Naive thymus-derived CD8-positive, alpha-beta T cell (primary cell): ENCODE results near the gene ZNF532. TPM values are rescaled to one million over a fixed set of nuclear protein-coding genes. Genes with fewer than 3 reads are reported as not detected.

ENCODE experiments used
- ATAC-seq, 2 donors: fragments of 150-1000 bp; cut with Tn5 transposase in 1 of 2; sonication (Bioruptor Pico), chemical (Tn5 transposase) in 1 of 2; 1 replicate in 1 of 2; 2 replicates in 1 of 2; pipeline ENCODE4 v1.10.0; 2021; ENCODE audit warnings: mild to moderate bottlenecking in 2 of 2, moderate library complexity in 2 of 2
- POLR2A ChIA-PET: fragments of 350-600 bp; sonication (Branson Sonifier 250); formaldehyde crosslinking; loops from one replicate; lab custom pipeline; 2021; ENCODE audit warnings: antibody characterized with exemption; lab: Charles Lee
- DNase-seq, 10 donors: peaks; one replicate each; pipeline versions ENCODE4 v3.0.0 to v3.0.0-alpha.2; 2020 to 2022
- H3K27ac Mint-ChIP-seq, 10 donors: one replicate each; pipeline ENCODE4 v1.8.0; 2020 to 2022; ENCODE audit warnings: mild to moderate bottlenecking in 10 of 10, mixed read lengths in 10 of 10, moderate library complexity in 4 of 10, inconsistent platforms in 1 of 10
- H3K27me3 Mint-ChIP-seq, 5 donors: one replicate each; pipeline ENCODE4 v1.8.0; 2021 to 2022; ENCODE audit warnings: mixed read lengths in 5 of 5
- H3K36me3 Mint-ChIP-seq, 3 donors: one replicate each; pipeline ENCODE4 v1.8.0; 2020 to 2022; ENCODE audit warnings: mixed read lengths in 3 of 3, mild to moderate bottlenecking in 2 of 3, inconsistent platforms in 1 of 3
- H3K4me1 Mint-ChIP-seq, 4 donors: one replicate each; pipeline ENCODE4 v1.8.0; 2021 to 2022; ENCODE audit warnings: mixed read lengths in 4 of 4
- H3K4me3 Mint-ChIP-seq, 10 donors: one replicate each; pipeline ENCODE4 v1.8.0; 2020 to 2022; ENCODE audit warnings: mild to moderate bottlenecking in 10 of 10, mixed read lengths in 10 of 10, moderate library complexity in 6 of 10, inconsistent platforms in 1 of 10
- H3K9me3 Mint-ChIP-seq, 9 donors: one replicate each; pipeline ENCODE4 v1.8.0; 2020 to 2022; ENCODE audit warnings: mixed read lengths in 9 of 9, mild to moderate bottlenecking in 3 of 9, inconsistent platforms in 1 of 9, moderate library complexity in 1 of 9
- polyA plus RNA-seq, 3 donors: library from polyadenylated mRNA; unstranded; fragments of 300-500 nt; fragmentation: Illumina TruSeq; gene quantifications; one replicate each; pipeline ENCODE4 v1.2.3, GENCODE V29; 2021
- total RNA-seq, 8 experiments: library from RNA in 2 of 8; stranded (reverse) in 2 of 8; gene quantifications; one replicate each; pipeline ENCODE4 v1.2.3 and lab custom pipeline; 2021 to 2026

The ZNF532 gene
- total and polyA plus RNA-seq, 5 experiments from 2014 or later: 0.07 to 7.8 (median 3.8) TPM; not detected in 1

GRCh38 chr18:58960946-58961722, 96.5 kb downstream of the ZNF532 start:
- Mint-ChIP-seq H3K36me3 (no peaks in the 10 kb centered on the region), H3K27me3 (peaks cover 5 to 30% (median 17%) of the 10 kb centered on the region in 5 donors), H3K4me1 (peaks cover 0 to 15% (median 0%) of the 10 kb centered on the region in 4 donors), H3K27ac (no peak overlapping the region), H3K9me3 (no peaks in the 10 kb centered on the region), H3K4me3 (no peak overlapping the region)
- POLR2A ChIA-PET: no interaction called here
- ATAC-seq (no peak), DNase-seq (no peak)

DNA sequence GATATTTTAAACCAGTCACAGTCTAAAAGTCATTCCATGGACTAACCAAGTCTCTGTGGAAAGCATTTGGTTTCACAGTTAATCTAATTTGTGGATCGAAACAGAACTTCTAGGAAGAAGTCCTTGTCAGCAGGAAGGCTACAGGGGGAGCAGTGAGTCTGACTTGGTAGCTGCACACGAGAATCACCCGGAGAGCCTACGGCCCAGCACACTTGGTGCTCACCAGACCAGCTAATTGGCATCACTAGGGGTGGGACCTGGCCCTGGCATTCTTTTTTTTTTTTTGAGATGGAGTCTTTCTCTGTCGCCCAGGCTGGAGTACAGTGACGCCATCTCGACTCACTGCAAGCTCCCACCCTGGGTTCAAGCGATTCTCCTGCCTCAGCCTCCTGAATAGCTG, 97.7 kb downstream of the ZNF532 start:
- no peak overlapping the region for H3K4me3 Mint-ChIP-seq
- H3K9me3 Mint-ChIP-seq: no peaks in the 10 kb centered on the region
- ATAC-seq: no peak
- peaks cover 0 to 19% (median 0%) of the 10 kb centered on the region in 4 donors for H3K4me1 Mint-ChIP-seq
- POLR2A ChIA-PET: no interaction called here
- H3K36me3 Mint-ChIP-seq: no peaks in the 10 kb centered on the region
- H3K27me3 Mint-ChIP-seq: peaks cover 5 to 20% (median 11%) of the 10 kb centered on the region in 5 donors
- no peak overlapping the region for H3K27ac Mint-ChIP-seq
- no peak for DNase-seq

DNA sequence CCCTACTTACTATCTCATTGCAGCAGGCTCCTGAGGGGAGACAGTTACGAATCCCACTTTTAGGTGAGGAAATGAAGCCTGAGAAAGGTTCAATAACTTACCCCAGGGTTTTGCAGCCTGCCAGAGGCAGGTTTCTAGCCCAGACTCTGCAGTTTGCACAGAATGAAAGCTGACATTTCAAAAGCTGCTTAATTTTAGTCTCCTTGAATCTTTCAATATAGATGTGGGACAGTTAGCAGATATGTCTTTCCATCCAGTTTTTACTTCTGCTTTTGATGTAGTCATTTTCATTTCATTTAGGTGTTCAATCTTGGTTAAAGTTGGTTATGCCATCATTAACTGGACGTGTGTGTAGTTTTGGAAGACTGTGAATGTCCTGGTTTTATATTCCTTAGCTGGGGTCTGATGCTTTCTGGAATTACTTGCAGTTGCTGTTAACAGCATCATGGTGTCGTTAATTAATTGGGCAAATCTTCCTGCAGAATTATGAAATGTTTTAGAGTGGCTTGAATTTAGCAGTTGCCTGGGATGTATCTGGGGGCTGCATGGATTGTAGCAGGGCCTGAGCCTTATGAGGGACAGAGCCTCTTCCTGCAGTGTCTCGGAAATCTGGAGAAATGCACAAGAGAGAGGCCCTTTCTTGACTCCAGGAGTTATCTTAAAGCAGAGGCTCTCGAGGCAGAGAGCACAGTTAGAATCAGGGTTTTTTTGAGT, 100.8 kb downstream of the ZNF532 start:
- Mint-ChIP-seq H3K27me3 (peaks cover 5 to 27% (median 19%) of the 10 kb centered on the region in 5 donors), H3K4me1 (peaks cover 0 to 24% (median 0%) of the 10 kb centered on the region in 4 donors), H3K36me3 (no peaks in the 10 kb centered on the region), H3K27ac (peak overlapping the region in 2 of 10 donors; percentile 81 to 82), H3K9me3 (no peaks in the 10 kb centered on the region), H3K4me3 (peak overlapping the region in 1 of 10 donors; percentile 30)
- ATAC-seq (no peak), DNase-seq (no peak)
- POLR2A ChIA-PET: no interaction called here

- POLR2A ChIA-PET: no interaction called here
- peak overlapping the region in 2 of 10 donors; percentile 81 to 82 for H3K27ac Mint-ChIP-seq
- no peak for ATAC-seq
Measured at GRCh38 chr18:58966005-58966677, 101.5 kb downstream of the ZNF532 start.

DNA sequence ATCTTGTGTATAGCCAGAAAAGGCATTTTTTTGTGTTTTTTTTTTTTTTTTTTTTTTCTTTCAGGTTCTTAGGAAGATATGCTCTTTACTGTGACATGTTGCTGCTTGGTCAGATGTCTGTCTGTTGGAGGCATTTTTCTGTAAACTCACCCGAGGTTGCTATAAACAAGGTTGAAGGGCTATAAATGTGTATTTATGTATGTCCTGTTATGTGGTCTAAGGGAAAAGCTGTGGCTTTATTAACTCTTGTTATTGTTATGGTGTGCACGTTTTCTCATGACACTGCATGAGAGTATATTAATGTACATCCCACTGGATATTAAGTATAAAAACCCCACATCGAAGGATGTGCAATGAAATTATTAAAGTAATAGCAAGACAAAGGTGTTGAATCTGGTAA, 102.0 kb downstream of the ZNF532 start:
- Mint-ChIP-seq H3K4me1 (peaks cover 0 to 24% (median 0%) of the 10 kb centered on the region in 4 donors), H3K27ac (peak overlapping the region in 1 of 10 donors; percentile 81), H3K27me3 (peaks cover 2 to 22% (median 17%) of the 10 kb centered on the region in 5 donors), H3K36me3 (no peaks in the 10 kb centered on the region), H3K9me3 (no peaks in the 10 kb centered on the region), H3K4me3 (peak overlapping the region in 1 of 10 donors; percentile 8)
- POLR2A ChIA-PET: no interaction called here
- DNase-seq: no peak
- ATAC-seq: no peak

More at GRCh38 chr18:58966005-58966677, 101.5 kb downstream of the ZNF532 start:
- H3K27me3 Mint-ChIP-seq: peaks cover 5 to 22% (median 19%) of the 10 kb centered on the region in 5 donors
- no peaks in the 10 kb centered on the region for H3K36me3 Mint-ChIP-seq
- no peak for DNase-seq
- peaks cover 0 to 24% (median 0%) of the 10 kb centered on the region in 4 donors for H3K4me1 Mint-ChIP-seq
- no peak overlapping the region for H3K4me3 Mint-ChIP-seq
- no peaks in the 10 kb centered on the region for H3K9me3 Mint-ChIP-seq

- H3K27me3 Mint-ChIP-seq: peaks cover 4 to 29% (median 13%) of the 10 kb centered on the region in 5 donors
- no peaks in the 10 kb centered on the region for H3K36me3 Mint-ChIP-seq
- no peak overlapping the region for H3K4me3 Mint-ChIP-seq
- H3K9me3 Mint-ChIP-seq: no peaks in the 10 kb centered on the region
- H3K27ac Mint-ChIP-seq: peak overlapping the region in 1 of 10 donors; percentile 81
- ATAC-seq (no peak), DNase-seq (no peak)
- peaks cover 0 to 23% (median 0%) of the 10 kb centered on the region in 4 donors for H3K4me1 Mint-ChIP-seq
- POLR2A ChIA-PET: no interaction called here
Measured at GRCh38 chr18:58967751-58968254, 103.1 kb downstream of the ZNF532 start.

GRCh38 chr18:58970943-58971790, 106.5 kb downstream of the ZNF532 start:
- peaks cover 7 to 48% (median 28%) of the 10 kb centered on the region in 5 donors for H3K27me3 Mint-ChIP-seq
- H3K36me3 Mint-ChIP-seq: no peaks in the 10 kb centered on the region
- DNase-seq (no peak), ATAC-seq (no peak)
- H3K4me3 Mint-ChIP-seq: no peak overlapping the region
- no peaks in the 10 kb centered on the region for H3K9me3 Mint-ChIP-seq
- POLR2A ChIA-PET: no interaction called here
- no peak overlapping the region for H3K27ac Mint-ChIP-seq
- peaks cover 0 to 14% (median 0%) of the 10 kb centered on the region in 4 donors for H3K4me1 Mint-ChIP-seq

GRCh38 chr18:58975296-58975695, 110.6 kb downstream of the ZNF532 start:
- peaks cover 0 to 6% (median 0%) of the 10 kb centered on the region in 4 donors for H3K4me1 Mint-ChIP-seq
- POLR2A ChIA-PET: no interaction called here
- no peak for DNase-seq
- peaks cover 7 to 52% (median 20%) of the 10 kb centered on the region in 5 donors for H3K27me3 Mint-ChIP-seq
- H3K9me3 Mint-ChIP-seq: no peaks in the 10 kb centered on the region
- peak overlapping the region in 1 of 10 donors; percentile 67 for H3K27ac Mint-ChIP-seq
- H3K4me3 Mint-ChIP-seq: peak overlapping the region in 2 of 10 donors; percentile 7 to 66
- ATAC-seq: no peak
- H3K36me3 Mint-ChIP-seq: no peaks in the 10 kb centered on the region

GRCh38 chr18:58975781-58976180, 111.1 kb downstream of the ZNF532 start:
- no peaks in the 10 kb centered on the region for H3K36me3 Mint-ChIP-seq
- no peak for DNase-seq
- peaks cover 0 to 6% (median 0%) of the 10 kb centered on the region in 4 donors for H3K4me1 Mint-ChIP-seq
- POLR2A ChIA-PET: no interaction called here
- no peak for ATAC-seq
- peak overlapping the region in 1 of 10 donors; percentile 67 for H3K27ac Mint-ChIP-seq
- H3K27me3 Mint-ChIP-seq: peaks cover 7 to 55% (median 18%) of the 10 kb centered on the region in 5 donors
- H3K4me3 Mint-ChIP-seq: no peak overlapping the region
- no peaks in the 10 kb centered on the region for H3K9me3 Mint-ChIP-seq

DNA sequence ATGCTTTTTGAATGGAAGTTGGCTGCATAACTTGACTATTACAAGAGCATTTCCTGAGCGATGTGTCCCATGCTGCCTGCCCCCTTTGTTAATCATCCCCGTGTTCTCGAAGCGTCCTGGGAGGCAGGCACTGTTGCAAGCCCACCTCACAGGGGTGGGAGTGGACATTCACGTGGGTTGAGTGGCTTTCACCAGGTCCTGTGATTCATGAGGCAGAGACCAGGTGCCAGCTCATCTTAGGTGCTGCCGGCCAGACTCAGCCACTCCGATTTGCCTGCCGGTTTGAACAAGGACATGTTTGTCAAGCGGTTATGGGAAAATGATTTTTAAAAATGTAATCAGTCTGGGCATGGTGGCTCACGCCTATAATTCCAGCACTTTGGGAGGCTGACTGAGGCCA, 112.5 kb downstream of the ZNF532 start:
- H3K9me3 Mint-ChIP-seq: no peaks in the 10 kb centered on the region

DNA sequence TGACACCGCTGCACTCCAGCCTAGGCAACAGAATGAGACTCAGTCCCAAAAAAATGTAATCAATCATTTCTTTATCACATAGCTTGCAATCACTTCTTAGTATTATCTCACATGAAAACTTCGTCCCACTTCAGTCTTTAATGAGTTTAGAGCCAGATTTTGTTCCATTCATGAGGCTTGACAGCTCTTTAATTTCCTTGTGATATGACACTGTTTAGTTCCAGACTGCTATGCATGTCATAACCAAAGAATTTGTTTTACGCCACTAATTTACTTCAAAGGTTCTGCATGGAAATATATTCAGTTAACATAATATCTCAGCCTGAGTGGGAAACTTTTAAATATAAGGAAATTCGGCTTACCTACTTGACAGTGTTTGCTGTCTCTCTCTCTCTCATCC, 113.1 kb downstream of the ZNF532 start:
- Mint-ChIP-seq H3K27ac (no peak overlapping the region), H3K27me3 (peaks cover 8 to 42% (median 18%) of the 10 kb centered on the region in 5 donors), H3K4me3 (no peak overlapping the region), H3K4me1 (peaks cover 0 to 6% (median 0%) of the 10 kb centered on the region in 4 donors), H3K36me3 (no peaks in the 10 kb centered on the region), H3K9me3 (no peaks in the 10 kb centered on the region)
- DNase-seq (no peak), ATAC-seq (no peak)
- POLR2A ChIA-PET: no interaction called here

More for the DNA sequence above, 112.5 kb downstream of the ZNF532 start:
- no peak for DNase-seq
- ATAC-seq: no peak
- H3K36me3 Mint-ChIP-seq: no peaks in the 10 kb centered on the region
- H3K4me1 Mint-ChIP-seq: peaks cover 0 to 6% (median 0%) of the 10 kb centered on the region in 4 donors
- H3K4me3 Mint-ChIP-seq: no peak overlapping the region
- H3K27me3 Mint-ChIP-seq: peaks cover 9 to 44% (median 18%) of the 10 kb centered on the region in 5 donors
- POLR2A ChIA-PET: no interaction called here
- no peak overlapping the region for H3K27ac Mint-ChIP-seq
